H1 (cell line): ENCODE results near the gene TRAPPC2B. TPM values are rescaled to one million over a fixed set of nuclear protein-coding genes. Genes with fewer than 3 reads are reported as not detected.

Source experiments
- BRCA1 ChIP-seq: IDR thresholded peaks from 2 replicates; pipeline ENCODE4 v1.6.1; 2012; ENCODE audit warnings: low read depth, low read length, improper control_type of control experiment
- JUN ChIP-seq: IDR thresholded peaks from 2 replicates; pipeline ENCODE4 v1.6.1; 2011; ENCODE audit warnings: low read depth, mild to moderate bottlenecking, improper control_type of control experiment, low read length
- KDM1A ChIP-seq: fragments of 200-600, 300-600 bp; sonication (generic); IDR thresholded peaks from 2 replicates; pipeline ENCODE4 v1.7.1; 2016; ENCODE audit warnings: mild to moderate bottlenecking, low read length, borderline replicate concordance
- NRF1 ChIP-seq: IDR thresholded peaks from 2 replicates; pipeline ENCODE4 v1.6.1; 2011; ENCODE audit warnings: mild to moderate bottlenecking, low read depth, low read length, improper control_type of control experiment
- SIRT6 ChIP-seq: IDR thresholded peaks from one replicate; pipeline ENCODE4 v1.7.1; 2012; ENCODE audit warnings: low read length, inconsistent platforms
- TEAD4 ChIP-seq: IDR thresholded peaks from 2 replicates; pipeline ENCODE4 v1.6.1; 2012; ENCODE audit warnings: low read depth, low read length, inconsistent platforms, mixed read lengths
- polyA plus RNA-seq, 7 experiments: library from polyadenylated mRNA; depleted of rRNA in 3 of 7; stranded (reverse) in 5 of 7; unstranded in 2 of 7; fragments of >200 nt in 5 of 7; fragments of 200-250 nt in 2 of 7; gene quantifications; 1 replicate in 5 of 7; 2 replicates in 1 of 7; 4 replicates in 1 of 7; pipeline versions ENCODE4 v1.2.1 to v1.2.3, GENCODE V29; 2011 to 2013; ENCODE audit warnings: missing spikeins in 2 of 7, mixed read lengths in 2 of 7
- total RNA-seq: library from RNA; stranded (reverse); fragmentation: NEBNext Ultra II Directional; extraction: Animal tissue kit (Norgen Biotek cat#: 25700); gene quantifications from 2 replicates; pipeline ENCODE4 v1.2.1, GENCODE V29; 2021
- TF ChIP-seq, protein P1 (sequence below): IDR thresholded peaks from 2 replicates; pipeline ENCODE4 v1.6.1; 2012; ENCODE audit warnings: low read length, inconsistent platforms
- TF ChIP-seq, protein P2 (sequence below): fragments of 300-600 bp; sonication (generic); IDR thresholded peaks from 2 replicates; pipeline ENCODE4 v1.7.1; 2012; ENCODE audit warnings: low read length, moderate library complexity, mild to moderate bottlenecking, inconsistent platforms; ENCODE audit not compliant: insufficient replicate concordance
- TF ChIP-seq, protein P3 (sequence below): IDR thresholded peaks from 2 replicates; pipeline ENCODE4 v1.6.1; 2011; ENCODE audit warnings: low read depth, mild to moderate bottlenecking, low read length; ENCODE audit not compliant: insufficient read depth

Gene TRAPPC2B
- total and polyA plus RNA-seq, 2 of the 8 experiments (the other 6 are each of a cell fraction or from before 2014, with no cell fraction given) = 8.7 to 28.3 TPM

DNA sequence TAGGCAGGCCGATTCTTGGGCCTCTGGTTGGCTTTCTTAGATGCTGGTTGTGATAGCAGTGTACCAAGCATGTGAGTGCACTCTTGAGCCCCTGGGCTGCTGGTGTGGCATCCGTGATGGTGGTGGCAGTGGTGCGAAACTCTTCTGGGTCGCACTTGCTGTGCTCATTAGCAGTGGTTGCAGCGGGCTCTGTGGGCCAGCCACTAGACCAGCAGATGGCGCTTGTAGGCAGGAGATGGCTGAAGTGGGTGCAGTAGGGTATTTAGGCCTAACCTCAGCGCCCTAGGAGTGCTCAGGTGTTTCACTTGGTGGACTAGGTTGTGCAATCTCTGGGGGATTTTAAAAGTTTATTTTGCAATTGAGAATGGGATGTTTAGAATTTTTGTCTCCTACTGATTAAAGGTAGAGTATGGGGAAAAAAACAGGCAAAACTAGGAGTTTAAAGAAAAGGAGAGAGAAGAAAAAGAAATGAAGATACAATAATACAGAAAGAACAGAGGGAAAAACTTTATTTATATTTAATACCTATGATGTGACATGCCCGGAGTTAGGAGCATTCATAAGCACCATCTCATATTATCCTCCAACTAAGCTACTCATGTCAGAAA lies 43.3 kb downstream of the TRAPPC2B start (continued):
- no peak for TF ChIP-seq BRCA1
- TF ChIP-seq, protein P1, sequence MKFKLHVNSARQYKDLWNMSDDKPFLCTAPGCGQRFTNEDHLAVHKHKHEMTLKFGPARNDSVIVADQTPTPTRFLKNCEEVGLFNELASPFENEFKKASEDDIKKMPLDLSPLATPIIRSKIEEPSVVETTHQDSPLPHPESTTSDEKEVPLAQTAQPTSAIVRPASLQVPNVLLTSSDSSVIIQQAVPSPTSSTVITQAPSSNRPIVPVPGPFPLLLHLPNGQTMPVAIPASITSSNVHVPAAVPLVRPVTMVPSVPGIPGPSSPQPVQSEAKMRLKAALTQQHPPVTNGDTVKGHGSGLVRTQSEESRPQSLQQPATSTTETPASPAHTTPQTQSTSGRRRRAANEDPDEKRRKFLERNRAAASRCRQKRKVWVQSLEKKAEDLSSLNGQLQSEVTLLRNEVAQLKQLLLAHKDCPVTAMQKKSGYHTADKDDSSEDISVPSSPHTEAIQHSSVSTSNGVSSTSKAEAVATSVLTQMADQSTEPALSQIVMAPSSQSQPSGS = no peak
- TF ChIP-seq TEAD4 = peak; percentile 30; the same call in 1 of the 2 replicates
- TF ChIP-seq KDM1A = no peak
- TF ChIP-seq, protein P2, sequence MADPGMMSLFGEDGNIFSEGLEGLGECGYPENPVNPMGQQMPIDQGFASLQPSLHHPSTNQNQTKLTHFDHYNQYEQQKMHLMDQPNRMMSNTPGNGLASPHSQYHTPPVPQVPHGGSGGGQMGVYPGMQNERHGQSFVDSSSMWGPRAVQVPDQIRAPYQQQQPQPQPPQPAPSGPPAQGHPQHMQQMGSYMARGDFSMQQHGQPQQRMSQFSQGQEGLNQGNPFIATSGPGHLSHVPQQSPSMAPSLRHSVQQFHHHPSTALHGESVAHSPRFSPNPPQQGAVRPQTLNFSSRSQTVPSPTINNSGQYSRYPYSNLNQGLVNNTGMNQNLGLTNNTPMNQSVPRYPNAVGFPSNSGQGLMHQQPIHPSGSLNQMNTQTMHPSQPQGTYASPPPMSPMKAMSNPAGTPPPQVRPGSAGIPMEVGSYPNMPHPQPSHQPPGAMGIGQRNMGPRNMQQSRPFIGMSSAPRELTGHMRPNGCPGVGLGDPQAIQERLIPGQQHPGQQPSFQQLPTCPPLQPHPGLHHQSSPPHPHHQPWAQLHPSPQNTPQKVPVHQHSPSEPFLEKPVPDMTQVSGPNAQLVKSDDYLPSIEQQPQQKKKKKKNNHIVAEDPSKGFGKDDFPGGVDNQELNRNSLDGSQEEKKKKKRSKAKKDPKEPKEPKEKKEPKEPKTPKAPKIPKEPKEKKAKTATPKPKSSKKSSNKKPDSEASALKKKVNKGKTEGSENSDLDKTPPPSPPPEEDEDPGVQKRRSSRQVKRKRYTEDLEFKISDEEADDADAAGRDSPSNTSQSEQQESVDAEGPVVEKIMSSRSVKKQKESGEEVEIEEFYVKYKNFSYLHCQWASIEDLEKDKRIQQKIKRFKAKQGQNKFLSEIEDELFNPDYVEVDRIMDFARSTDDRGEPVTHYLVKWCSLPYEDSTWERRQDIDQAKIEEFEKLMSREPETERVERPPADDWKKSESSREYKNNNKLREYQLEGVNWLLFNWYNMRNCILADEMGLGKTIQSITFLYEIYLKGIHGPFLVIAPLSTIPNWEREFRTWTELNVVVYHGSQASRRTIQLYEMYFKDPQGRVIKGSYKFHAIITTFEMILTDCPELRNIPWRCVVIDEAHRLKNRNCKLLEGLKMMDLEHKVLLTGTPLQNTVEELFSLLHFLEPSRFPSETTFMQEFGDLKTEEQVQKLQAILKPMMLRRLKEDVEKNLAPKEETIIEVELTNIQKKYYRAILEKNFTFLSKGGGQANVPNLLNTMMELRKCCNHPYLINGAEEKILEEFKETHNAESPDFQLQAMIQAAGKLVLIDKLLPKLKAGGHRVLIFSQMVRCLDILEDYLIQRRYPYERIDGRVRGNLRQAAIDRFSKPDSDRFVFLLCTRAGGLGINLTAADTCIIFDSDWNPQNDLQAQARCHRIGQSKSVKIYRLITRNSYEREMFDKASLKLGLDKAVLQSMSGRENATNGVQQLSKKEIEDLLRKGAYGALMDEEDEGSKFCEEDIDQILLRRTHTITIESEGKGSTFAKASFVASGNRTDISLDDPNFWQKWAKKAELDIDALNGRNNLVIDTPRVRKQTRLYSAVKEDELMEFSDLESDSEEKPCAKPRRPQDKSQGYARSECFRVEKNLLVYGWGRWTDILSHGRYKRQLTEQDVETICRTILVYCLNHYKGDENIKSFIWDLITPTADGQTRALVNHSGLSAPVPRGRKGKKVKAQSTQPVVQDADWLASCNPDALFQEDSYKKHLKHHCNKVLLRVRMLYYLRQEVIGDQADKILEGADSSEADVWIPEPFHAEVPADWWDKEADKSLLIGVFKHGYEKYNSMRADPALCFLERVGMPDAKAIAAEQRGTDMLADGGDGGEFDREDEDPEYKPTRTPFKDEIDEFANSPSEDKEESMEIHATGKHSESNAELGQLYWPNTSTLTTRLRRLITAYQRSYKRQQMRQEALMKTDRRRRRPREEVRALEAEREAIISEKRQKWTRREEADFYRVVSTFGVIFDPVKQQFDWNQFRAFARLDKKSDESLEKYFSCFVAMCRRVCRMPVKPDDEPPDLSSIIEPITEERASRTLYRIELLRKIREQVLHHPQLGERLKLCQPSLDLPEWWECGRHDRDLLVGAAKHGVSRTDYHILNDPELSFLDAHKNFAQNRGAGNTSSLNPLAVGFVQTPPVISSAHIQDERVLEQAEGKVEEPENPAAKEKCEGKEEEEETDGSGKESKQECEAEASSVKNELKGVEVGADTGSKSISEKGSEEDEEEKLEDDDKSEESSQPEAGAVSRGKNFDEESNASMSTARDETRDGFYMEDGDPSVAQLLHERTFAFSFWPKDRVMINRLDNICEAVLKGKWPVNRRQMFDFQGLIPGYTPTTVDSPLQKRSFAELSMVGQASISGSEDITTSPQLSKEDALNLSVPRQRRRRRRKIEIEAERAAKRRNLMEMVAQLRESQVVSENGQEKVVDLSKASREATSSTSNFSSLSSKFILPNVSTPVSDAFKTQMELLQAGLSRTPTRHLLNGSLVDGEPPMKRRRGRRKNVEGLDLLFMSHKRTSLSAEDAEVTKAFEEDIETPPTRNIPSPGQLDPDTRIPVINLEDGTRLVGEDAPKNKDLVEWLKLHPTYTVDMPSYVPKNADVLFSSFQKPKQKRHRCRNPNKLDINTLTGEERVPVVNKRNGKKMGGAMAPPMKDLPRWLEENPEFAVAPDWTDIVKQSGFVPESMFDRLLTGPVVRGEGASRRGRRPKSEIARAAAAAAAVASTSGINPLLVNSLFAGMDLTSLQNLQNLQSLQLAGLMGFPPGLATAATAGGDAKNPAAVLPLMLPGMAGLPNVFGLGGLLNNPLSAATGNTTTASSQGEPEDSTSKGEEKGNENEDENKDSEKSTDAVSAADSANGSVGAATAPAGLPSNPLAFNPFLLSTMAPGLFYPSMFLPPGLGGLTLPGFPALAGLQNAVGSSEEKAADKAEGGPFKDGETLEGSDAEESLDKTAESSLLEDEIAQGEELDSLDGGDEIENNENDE = no peak
- TF ChIP-seq NRF1 = no peak
- TF ChIP-seq, protein P3, sequence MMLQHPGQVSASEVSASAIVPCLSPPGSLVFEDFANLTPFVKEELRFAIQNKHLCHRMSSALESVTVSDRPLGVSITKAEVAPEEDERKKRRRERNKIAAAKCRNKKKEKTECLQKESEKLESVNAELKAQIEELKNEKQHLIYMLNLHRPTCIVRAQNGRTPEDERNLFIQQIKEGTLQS = no peak
- no peak for TF ChIP-seq JUN
- TF ChIP-seq SIRT6 = no peak
